ENCODE data around the gene COG3.

The COG3 gene

DNA sequence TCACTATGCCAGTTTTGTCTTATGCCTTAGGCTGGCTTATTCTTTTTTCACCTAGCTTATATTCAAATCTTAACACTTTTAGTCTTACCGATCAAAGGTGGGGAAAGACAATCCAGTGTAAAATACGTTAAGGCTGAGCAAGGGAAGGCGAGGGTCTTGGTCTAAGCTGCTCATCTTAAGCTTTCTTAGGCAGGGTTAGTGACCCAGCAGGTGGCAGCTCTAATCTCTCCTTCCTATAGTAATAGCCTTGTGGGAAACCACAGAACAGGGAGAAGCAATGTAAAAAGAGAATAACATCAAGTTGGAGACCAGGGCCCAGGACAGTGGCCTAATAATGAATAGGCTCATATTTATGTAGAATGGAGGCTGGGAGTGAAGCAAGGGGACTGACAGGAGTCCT lies 45.9 kb downstream of the COG3 start:
- DNase-seq, result peak; percentile 0

DNA sequence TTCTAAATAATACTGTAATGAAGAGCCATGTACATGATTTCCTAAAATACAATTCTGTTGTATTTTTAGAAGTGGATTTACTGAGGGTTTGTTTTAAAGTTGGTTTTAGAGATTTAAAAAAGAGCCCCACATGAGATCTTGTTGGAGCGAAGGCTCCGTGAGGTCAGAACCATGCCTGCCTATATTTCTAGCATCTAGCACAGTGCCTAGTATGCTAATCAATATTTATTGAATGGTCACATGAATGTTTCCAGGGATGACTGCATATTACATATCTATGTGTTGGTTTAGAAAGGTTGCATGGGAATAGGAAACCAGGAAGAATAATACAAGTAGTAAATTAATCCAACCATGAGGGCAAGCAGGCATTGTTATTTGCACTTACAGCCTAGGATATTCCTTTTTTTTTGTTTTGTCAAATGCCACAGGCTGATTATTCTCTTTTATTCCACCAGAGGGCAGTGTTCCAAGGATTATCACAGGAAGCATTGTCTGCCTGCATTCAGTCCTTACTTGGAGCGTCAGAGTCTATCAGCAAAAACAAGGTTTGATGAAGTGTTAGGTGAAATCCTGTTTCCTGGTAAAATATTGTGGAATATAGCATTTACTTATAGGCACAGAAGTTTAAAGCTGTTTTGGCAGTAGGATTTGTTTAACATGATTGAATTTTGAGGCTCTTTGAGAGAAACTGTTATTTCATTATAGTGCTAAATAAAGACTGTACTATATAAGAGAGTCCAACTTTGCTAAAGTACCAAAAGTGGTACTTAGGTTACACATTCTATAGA lies 46.8 kb downstream of the COG3 start:
- DNase-seq, result peak; percentile 57

DNA sequence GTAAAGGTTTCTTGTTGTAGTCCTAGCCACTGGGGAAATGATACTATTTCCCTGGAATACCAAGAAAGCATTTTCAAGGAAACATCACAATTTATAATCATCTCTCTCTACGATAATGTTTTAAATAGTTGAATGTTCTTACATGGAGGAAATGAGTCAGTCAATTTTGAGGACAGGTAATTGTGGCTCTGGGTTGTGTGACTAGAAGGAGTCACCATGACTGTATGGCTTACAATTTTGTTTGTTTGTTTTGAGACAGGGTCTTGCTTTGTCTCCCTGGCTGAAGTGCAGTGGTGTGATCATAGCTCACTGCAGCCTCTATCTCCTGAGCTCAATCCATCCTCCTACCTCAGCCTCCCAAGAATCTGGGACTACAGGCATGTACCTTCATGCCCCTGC lies 47.4 kb downstream of the COG3 start:
- DNase-seq, result no peak

DNA sequence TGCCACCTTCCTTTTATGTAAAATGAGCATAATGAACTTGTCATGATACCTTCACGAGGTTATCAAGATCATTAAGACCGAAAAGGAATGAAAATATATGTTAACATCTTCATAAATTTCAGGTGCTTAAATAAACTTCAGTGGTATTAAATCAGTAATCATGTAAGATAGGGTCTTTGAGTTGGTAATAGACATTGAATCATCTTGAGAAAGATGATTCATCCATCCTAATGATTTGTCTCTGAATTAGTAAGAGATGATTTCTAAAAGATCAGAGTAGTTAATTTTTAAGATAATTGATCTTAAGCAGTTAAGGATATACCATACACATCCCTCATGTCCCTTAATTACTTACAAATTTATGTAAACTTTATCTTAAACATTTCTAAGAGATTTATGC lies 52.0 kb downstream of the COG3 start:
- DNase-seq, result no peak

DNA sequence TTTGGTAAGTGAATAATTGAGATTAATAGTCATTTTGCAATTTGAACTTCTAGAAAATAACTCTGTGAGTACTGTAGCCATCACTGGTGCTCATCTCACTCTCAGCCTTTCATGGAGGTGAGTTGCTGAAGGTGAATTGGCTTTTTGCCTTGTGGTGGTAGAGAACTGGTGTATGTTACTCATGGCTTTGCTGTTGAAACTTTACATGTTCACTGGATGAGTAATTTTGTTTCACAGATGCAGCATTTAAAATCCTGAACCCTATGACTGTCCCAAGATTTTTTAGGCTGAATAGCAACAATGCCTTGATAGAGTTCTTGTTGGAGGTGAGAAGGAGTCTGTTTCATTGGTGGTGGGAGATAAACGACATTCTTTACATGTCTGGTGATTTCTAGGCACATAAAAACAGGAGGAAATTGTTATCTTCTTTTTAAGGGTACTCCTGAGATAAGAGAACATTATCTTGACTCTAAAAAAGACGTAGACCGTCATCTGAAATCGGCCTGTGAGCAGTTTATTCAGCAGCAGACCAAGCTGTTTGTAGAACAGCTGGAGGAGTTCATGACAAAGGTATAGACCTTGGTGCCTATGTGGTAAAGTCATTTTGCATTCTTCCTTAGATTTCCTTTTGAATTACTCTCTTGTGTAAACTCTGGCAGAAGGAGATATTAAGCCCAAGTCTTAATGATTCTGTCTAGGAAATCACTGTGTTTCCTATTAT lies 53.9 kb downstream of the COG3 start:
- no peak for DNase-seq

DNA sequence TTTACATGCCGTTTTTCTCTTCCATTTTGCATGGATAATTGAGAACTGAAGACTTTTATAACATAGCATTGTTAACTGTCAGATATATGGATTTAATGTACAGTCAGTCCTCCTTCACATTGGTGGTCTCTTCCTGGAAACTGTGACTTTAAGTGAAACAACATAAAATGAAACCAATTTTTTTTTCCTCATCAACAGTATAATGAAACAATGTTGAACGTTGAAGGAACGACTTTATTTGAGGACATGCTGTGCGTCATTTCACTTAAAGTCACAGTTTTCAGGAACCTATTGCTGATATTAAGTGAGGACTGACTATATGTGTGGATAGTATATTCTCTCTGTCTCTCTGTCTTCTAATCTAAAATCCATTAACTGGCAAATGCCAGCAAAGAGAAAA lies 54.8 kb downstream of the COG3 start:
- no peak for DNase-seq

DNA sequence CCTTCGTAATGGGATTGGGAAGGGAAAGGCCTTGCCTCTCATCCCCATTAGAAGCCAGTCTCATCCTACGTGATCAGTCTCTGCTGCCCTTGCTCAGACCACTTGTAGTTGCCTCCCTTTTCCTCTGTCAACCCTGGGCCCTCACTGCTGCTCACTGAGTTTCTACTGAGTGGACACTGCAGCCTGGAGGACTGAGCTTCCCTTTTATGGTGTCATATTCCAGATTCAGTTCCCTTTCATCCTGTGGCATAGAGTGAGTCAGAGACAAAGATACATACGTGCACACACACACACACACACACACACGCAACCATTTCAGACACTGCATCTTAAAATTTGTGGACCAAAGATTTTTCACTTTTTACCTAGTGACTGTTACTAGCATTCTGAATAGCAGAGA lies 56.6 kb downstream of the COG3 start:
- DNase-seq, result no peak

DNA sequence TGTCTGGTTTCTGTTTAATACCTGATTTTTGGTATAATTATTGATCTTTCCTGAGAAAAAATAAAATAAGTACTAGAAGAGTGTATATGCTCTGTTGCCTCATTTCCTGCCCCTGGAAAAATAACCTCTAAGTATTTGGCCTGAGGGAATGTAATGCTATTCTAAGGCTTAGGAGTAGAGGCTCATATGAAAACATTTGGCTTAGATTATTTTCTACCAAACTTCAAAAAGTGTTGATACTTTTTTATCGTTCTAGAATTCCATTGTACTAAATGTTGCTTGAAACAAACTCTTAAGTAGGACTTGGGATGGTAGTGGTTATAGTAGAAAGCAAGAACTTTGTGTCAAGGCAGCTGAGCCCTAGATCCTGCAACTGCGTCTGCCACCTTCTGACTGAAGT lies 57.8 kb downstream of the COG3 start:
- DNase-seq, result no peak

DNA sequence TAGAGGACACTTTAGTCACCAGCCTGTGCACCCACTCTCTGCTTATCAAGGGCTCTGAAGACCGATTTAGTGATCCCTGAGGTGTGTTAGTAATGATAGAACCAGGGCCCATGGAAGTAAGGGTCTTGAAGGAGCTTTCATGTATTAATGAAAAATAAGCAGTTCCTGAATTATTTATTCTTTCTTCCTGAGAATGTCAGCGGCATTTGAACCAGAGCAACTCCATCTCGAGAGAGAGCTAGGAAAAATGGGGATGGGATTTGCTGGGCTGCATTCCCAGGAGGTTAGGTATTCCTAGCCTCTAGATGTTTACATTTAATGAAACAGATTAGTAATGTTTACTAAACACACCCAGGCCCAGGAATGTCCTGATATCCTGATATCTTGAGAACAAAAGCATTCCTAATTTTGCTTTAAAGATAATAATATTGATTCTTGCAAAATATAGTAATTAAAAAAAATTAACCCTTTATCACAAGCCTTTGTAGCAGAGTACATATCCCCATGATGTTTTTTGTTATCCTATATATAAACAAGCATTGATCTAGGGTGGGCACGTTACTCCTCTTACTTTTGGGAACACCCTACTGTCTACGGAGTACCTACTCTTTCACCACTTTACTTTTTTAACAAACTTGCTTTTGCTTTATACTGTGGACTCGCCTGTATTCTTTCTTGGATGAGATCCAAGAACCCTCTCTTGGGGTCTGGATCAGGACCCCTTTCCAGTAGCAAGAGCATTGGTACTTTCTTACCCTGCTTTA lies 63.1 kb downstream of the COG3 start:
- no peak for DNase-seq

DNA sequence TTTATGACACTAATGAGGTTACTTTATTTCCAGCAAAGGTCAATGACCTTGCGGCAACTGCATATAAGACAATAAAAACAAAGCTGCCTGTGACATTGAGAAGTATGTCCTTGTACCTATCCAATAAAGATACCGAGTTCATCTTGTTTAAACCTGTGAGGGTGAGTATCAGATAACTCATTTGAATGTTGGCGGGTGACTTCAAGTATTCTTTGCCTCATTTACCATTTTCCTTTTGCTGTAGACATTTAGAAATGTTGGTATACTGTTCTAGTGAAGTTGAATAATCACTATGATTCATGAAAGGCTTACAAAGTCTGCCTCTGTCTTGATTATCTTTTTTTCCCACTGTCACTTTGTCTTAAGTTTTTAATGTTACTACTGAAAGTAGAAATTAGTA lies 65.0 kb downstream of the COG3 start:
- no peak for DNase-seq

DNA sequence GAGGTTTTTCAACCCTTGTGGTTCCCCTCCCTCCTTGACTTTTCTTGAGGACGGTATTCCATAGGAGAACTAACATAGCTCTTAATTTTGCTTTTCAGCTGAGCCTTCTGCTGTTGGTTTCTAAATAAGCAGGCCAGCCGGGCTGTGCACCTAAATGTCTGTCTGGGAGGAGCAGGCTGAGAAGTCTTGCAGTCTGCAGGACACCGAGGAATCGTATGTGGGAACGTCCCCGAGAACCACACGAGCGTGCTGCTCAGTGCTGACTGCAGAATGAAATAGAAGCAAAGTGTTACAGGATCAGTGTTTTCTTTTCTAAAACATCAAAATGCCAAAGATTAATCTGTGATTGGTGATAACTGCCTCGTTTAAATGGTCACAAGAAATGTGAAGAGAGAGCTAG lies 69.9 kb downstream of the COG3 start:
- DNase-seq, result no peak

DNA sequence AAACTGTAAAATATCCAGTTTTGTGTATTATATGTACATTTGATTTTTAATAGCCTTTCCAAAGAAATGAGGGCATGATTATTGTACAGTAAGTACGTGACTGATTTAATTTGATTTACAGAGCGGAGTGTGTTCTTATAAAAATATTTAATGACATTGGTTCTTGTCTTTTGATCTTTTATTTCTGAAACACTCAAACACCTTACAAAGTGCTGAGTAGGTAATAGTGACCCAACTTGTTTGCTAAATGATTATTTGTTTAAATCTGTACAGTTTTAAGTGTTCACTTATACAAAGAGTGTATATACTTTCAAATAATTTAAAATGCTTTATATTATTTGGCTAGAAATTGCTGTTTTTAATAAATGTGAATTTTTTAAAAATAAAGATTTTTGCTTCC lies 71.5 kb downstream of the COG3 start:
- DNase-seq, result no peak

DNA sequence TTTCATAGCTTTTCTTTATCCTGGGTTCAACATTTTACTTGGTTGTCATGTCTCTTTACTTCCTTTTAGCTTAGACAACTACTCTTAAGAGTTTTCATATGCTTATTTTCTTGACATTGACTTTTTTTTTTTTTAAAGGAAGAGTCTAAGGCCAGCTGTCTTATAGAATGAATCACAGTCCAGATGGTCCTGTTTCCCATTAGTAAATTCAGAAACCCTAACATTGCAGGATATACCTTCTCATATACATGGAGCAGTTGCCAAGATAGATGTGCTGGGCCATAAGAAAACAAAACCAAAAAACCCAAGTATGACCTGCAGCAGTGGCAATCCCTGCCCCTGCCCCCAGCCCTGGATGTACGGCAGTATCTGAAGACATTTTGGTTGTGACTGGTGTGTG lies 72.8 kb downstream of the COG3 start:
- DNase-seq, result no peak

DNA sequence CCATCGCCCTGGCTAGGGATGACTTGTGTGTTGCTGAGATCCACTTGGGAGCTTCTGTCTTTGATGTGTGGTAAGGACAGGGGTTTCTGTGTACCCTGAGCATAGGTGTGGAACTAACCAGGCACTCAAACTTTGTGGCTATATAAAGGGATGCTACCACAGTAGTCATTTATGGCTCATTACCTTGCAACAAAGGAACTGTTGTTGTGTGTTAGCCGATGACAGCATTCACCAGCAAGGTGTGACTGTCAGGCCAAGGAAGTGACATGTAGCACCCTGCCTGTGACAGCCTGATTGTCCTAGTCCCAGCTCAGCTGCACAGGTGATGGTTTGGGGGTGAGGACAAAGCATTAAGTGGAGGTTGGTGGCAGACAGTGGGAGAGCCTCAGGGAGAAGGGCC lies 73.6 kb downstream of the COG3 start:
- peak; percentile 14 for DNase-seq

DNA sequence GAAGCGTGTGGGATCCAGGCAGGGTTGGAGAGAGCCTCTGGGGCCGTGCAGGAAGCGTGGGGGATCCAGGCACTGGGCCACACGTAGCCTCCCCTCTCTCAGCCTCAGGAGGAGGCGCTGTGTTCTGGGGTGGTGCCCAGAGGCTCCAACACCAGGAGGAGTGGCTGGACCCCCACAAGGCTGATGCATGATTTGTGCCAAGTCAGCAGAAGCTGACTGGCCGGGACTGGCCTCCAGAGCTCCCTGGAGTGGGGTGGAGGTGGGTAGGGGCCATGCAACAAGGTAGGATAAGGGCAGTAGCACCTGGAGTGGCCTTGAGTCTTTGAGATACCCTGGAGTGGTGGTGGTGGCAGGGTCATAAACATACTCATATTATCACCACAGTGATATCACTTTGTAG lies 75.5 kb downstream of the COG3 start:
- DNase-seq, result no peak

DNA sequence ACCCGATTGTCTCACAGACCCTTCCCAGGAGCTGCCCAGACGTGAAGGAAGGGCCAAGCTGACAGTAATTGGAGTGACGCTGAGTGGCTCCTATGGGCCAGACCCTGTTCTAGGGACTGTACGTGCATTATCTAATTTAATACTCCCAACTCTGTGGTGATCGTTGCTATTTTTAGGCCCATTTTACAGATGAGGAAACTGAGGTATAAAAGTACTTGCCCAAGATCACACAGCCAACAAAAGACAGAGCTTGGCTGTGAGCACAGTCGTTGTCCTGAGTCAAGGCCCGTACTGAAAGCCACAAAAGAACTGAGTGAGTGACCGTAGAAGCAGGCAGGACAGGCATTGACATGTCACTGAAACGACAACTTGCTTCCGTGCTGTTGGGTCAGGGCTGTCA lies 76.1 kb downstream of the COG3 start:
- no peak for DNase-seq

DNA sequence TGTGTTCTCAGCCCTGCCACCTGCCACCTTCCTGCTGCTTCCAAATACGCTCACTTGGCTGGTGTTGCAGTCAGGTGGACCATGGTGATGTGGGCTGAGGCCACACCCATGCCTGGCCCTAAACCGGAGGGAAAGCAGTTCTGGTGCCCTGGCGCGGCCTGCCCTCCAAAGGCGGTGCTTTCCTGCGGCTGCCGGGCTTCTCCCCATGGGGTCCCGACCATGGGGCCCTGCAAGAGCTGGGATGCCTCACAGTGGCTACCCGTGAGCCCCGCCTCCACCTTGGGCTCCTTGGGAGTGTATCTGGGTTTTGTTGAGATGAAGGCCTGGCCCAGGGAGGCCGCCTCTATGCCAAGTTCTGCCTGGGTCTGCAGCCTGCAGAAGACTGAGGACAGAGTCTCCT lies 77.1 kb downstream of the COG3 start:
- no peak for DNase-seq

DNA sequence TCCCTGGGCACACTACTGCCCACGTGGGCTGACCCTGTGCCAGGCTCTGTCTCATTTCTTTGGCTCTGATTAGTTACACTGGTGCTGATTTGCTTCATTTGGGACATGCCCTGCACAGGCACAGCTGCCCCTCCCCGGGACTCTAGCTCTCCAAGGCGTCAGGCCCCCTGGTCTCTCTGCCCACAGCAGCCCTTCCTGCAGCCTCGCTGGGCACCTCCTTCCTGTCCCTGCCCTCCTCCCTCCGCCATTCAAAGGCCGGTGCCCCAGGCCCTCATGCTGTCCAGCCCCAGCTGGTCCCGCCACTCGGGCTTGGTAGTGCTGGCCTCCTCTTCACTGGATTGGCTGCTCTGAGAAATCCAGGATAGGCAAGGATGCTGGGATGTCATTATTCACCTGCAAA lies 77.7 kb downstream of the COG3 start:
- no peak for DNase-seq

DNA sequence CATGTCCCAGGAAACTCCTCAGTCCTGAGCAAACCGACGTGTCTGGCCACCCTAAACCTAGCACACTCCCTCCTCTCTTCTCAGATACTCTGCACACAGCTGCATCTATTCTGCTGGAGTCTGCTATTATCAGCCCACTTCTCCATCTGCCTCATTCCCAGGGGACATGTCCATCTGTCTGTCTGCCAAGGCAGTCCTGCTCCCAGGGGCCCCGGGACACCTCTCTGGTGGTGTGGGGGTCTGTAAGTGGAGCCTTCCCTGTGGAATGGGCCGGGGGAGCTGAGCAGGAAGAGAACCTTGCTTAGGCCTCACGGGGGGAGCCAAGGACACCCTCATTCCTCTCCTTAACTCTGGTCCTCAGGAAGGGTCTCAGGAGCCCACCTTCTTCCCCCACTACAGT lies 78.1 kb downstream of the COG3 start:
- DNase-seq, result no peak

DNA sequence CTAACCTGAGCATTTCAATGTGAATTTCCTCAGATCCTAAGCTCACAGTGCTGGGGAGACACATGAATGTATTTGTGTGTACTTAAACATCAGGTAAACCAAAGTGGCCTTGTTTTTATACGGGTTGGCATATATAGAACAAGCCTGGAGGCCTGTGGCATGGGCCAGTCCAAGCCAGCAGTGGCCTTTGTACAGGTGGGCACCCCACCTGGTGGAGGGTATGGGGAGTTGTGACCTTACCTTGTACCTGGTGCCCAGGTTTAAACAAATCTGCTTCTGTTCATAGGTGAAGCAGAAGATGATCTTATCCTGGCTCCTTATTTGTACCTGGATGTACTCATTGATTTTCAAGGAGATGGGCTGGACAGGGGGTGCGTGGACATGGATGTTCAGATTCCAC lies 79.8 kb downstream of the COG3 start:
- DNase-seq, result peak; percentile 2

DNA sequence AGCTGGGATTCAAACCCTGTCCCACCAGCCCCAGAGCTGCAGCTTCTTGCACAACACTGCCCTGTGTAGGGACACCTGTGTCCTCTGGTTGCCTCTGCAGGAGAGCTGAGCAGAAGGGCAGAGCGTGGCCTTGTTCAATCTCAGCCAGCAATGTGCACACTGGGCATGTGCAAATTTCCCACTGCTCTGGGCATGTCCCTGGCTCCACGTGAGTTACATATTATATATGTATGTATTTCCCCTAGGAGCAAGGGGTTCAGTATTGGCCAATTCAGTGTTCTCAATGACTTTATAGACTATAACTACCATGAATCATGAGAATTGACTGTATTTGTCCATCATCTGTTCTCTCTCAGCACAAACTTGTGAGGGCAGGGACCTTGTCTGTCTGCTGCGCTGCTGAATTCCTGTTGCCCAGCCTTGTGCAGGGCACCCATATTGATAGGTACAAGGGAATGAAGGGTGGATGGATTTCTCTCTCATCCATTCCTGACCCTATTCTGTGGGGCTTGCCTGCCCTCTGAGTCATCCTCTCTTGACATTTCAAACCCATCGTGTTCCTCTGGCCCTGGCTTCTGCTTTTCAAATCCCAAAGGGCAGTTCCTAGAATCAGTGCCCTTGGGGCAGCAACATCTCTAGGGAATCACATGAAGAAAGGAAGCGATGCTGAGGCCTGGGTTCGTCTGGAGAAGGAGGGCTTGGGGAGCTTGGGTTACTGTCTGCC lies 81.1 kb downstream of the COG3 start:
- DNase-seq, result no peak

DNA sequence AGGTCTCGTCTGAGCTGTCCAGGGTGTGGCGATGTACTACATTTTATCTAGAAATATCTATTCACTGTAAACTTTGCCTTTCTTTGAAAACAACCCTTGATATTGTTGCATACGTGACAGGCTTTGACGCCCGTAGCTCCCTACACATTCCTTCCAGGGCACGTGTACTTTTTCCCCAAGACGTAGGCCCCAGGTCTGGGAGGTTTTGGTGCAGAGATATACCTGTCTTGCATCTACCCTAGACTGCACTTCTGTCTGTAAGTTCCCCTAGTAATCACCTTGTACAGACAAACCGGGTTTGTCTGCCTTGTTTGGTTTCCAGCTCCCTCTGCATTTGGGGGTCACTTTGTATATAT lies 81.6 kb downstream of the COG3 start:
- no peak for DNase-seq

DNA sequence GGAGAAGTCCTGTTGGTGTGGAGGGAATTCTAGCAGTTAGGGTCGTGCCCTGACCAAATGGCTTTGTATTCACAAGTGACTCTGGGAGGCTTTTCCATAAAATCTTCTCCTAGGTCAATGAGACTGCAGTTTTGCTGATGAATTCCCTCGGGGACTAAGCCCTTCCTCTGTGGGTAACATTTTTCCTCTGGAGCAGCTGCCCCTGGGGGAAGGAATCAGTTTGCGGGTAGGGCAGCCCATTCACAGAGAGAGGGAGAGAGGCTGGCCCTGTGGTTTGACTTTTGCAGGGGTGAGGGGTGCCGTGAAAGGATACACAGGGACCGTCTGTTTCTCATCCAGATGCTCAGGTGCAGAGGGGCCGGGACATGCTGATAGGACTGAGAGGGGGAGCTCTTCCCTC lies 83.5 kb downstream of the COG3 start:
- no peak for DNase-seq

Measured in NCI-H69 (cell line).